Esophagus muscularis mucosa (tissue), 4 donors: ENCODE results near the gene WNT11. TPM values are rescaled to one million over a fixed set of nuclear protein-coding genes. Genes with fewer than 3 reads are reported as not detected.

Experiments used
- DNase-seq: peaks from one replicate; pipeline ENCODE4 v3.0.0-alpha.2; 2017; ENCODE audit errors: extremely low spot score
- H3K27ac ChIP-seq, 4 donors: fragments of 200-600 bp; sonication (generic); replicated peaks in 1 of 4; 1 replicate in 3 of 4; 2 replicates in 1 of 4; pipeline ENCODE4 v1.5.1; 2016 to 2019; ENCODE audit warnings: mild to moderate bottlenecking in 1 of 4
- H3K27me3 ChIP-seq, 4 donors: fragments of 200-600 bp; sonication (generic); one replicate each; pipeline versions ENCODE4 v1.5.1 to v1.6.0; 2016 to 2019
- H3K36me3 ChIP-seq, 4 donors: fragments of 200-600 bp; sonication (generic); one replicate each; pipeline ENCODE4 v1.5.1; 2016 to 2019
- H3K4me1 ChIP-seq, 4 donors: fragments of 200-600 bp; sonication (generic); one replicate each; pipeline ENCODE4 v1.5.1; 2016 to 2019
- H3K4me3 ChIP-seq, 4 donors: fragments of 200-600 bp; sonication (generic); 1 replicate in 2 of 4; 2 replicates in 2 of 4; pipeline ENCODE4 v1.5.1; 2016 to 2019; ENCODE audit warnings: mild to moderate bottlenecking in 4 of 4, moderate library complexity in 1 of 4
- H3K9me3 ChIP-seq, 4 donors: fragments of 200-600 bp; sonication (generic); 1 replicate in 3 of 4; 2 replicates in 1 of 4; pipeline ENCODE4 v1.5.1; 2016 to 2019
- EP300 ChIP-seq: sonication (generic); formaldehyde crosslinking; IDR thresholded peaks from one replicate; pipeline ENCODE4 v1.6.1; 2017; ENCODE audit warnings: antibody characterized with exemption
- POLR2A ChIP-seq: fragments of 450-650 bp; IDR thresholded peaks from one replicate; pipeline ENCODE4 v1.6.1; 2017; ENCODE audit warnings: antibody characterized with exemption, moderate library complexity, mild to moderate bottlenecking, low read depth
- POLR2AphosphoS5 ChIP-seq, 2 donors: sonication (generic); formaldehyde crosslinking; IDR thresholded peaks; one replicate each; pipeline ENCODE4 v1.6.1; 2017; ENCODE audit warnings: antibody characterized with exemption in 2 of 2
- WGBS: methylation state at CpG from one replicate; pipeline ENCODE4 v1.1.5; 2018; 5-methylcytosine and 5-hydroxymethylcytosine counted together
- intact Hi-C: fragments of 100-400 bp; cut with DNase I; formaldehyde crosslinking; loops from one replicate; pipeline ENCODE4 v1.15.1; 2023
- total RNA-seq, 4 donors: library from RNA; depleted of rRNA; stranded (reverse); fragments of >200 nt; gene quantifications; one replicate each; pipeline versions ENCODE4 v1.1.0 to v1.2.1, GENCODE V29; 2016
- TF ChIP-seq, protein P1 (sequence below), 3 experiments: fragments of 200-600 bp in 2 of 3; fragments of 450-650 bp in 1 of 3; sonication (generic) in 2 of 3; IDR thresholded peaks; one replicate each; pipeline ENCODE4 v1.5.1; 2017 to 2019; ENCODE audit warnings: antibody characterized with exemption in 3 of 3, mild to moderate bottlenecking in 2 of 3, moderate library complexity in 1 of 3

WNT11 gene
- total RNA-seq, 4 donors from 2014 or later = 3.7 to 11.0 (median 7.7) TPM

DNA sequence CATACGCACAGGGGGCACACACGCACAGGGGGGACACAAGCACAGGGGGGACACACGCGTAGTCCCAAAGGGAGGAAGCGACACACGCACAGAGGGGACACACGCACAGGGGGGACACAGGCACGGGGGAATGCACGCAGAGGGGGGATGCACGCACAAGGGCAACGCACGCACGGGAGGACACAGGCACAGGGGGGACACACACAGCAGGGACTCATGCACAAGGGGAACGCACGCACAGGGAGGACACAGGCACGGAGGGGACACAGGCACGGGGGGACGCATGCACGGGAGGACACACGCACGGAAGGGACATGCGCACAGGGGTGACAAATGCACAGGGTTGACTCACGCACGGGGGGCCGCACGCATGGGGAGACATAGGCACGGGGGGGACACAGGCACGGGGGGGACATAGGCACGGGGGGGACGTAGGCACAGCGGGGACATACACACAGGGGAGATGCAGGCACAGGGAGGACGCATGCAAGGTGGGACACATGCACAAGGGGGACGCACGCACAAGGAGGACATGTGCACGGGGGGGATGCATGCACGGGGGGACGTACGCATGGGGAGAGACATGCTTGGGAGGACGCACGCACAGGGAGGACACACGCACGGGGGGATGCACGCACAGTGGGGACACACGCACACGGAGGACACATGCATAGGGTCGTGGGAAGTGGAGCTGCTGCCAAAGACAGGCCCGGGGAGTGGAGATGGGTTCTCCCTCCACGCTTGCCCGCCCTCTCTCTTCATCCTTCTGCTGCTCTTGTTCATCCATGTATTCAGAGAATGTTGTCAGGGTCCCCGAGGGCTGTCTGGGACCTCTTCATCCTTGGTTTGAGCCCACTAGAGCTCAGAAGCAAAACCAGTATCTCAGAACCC, 41.2 kb downstream of the WNT11 start:
- intact Hi-C loops = no loop called here
- no peak for DNase-seq
- no peak for TF ChIP-seq POLR2A
- no peak for TF ChIP-seq EP300
- TF ChIP-seq, protein P1, sequence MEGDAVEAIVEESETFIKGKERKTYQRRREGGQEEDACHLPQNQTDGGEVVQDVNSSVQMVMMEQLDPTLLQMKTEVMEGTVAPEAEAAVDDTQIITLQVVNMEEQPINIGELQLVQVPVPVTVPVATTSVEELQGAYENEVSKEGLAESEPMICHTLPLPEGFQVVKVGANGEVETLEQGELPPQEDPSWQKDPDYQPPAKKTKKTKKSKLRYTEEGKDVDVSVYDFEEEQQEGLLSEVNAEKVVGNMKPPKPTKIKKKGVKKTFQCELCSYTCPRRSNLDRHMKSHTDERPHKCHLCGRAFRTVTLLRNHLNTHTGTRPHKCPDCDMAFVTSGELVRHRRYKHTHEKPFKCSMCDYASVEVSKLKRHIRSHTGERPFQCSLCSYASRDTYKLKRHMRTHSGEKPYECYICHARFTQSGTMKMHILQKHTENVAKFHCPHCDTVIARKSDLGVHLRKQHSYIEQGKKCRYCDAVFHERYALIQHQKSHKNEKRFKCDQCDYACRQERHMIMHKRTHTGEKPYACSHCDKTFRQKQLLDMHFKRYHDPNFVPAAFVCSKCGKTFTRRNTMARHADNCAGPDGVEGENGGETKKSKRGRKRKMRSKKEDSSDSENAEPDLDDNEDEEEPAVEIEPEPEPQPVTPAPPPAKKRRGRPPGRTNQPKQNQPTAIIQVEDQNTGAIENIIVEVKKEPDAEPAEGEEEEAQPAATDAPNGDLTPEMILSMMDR (IDR thresholded peaks at IDR 0.05) = no peak
- TF ChIP-seq POLR2AphosphoS5 (IDR thresholded peaks at IDR 0.05) = no peak
- H3K27me3 ChIP-seq = no peaks in the 10 kb centered on the region
- H3K27ac ChIP-seq = no peak overlapping the region
- peaks cover 13 to 30% (median 24%) of the 10 kb centered on the region in 4 donors for H3K4me1 ChIP-seq
- no peak overlapping the region for H3K4me3 ChIP-seq
- 92% methylated on average over 50 of the region's 50 CpGs for WGBS
- H3K36me3 ChIP-seq = no peaks in the 10 kb centered on the region
- H3K9me3 ChIP-seq = no peaks in the 10 kb centered on the region

GRCh38 chr11:76164081-76164480, 42.2 kb downstream of the WNT11 start:
- Histone ChIP-seq H3K36me3 (no peaks in the 10 kb centered on the region), H3K27ac (no peak overlapping the region), H3K9me3 (no peaks in the 10 kb centered on the region), H3K4me1 (peaks cover 13 to 30% (median 24%) of the 10 kb centered on the region in 4 donors), H3K4me3 (no peak overlapping the region), H3K27me3 (no peaks in the 10 kb centered on the region)
- no peak for TF ChIP-seq POLR2AphosphoS5 (IDR thresholded peaks at IDR 0.05)
- no peak for TF ChIP-seq POLR2A
- TF ChIP-seq, protein P1 (IDR thresholded peaks at IDR 0.05) = no peak
- no peak for TF ChIP-seq EP300
- intact Hi-C loops = no loop called here
- DNase-seq = no peak
- 91% methylated on average over 5 of the region's 13 CpGs for WGBS

GRCh38 chr11:76163289-76163880, 42.9 kb downstream of the WNT11 start:
- TF ChIP-seq POLR2A (no peak), EP300 (no peak), POLR2AphosphoS5 (IDR thresholded peaks at IDR 0.05) (no peak)
- TF ChIP-seq, protein P1 (IDR thresholded peaks at IDR 0.05) = no peak
- no peaks in the 10 kb centered on the region for H3K36me3 ChIP-seq
- no peak for DNase-seq
- H3K4me3 ChIP-seq = no peak overlapping the region
- H3K9me3 ChIP-seq = no peaks in the 10 kb centered on the region
- intact Hi-C loops = no loop called here
- H3K27me3 ChIP-seq = no peaks in the 10 kb centered on the region
- 78% methylated on average over 6 of the region's 11 CpGs for WGBS
- peaks cover 13 to 30% (median 24%) of the 10 kb centered on the region in 4 donors for H3K4me1 ChIP-seq
- H3K27ac ChIP-seq = no peak overlapping the region

- Histone ChIP-seq H3K27me3 (no peaks in the 10 kb centered on the region), H3K36me3 (no peaks in the 10 kb centered on the region), H3K27ac (no peak overlapping the region), H3K4me1 (peaks cover 13 to 28% (median 23%) of the 10 kb centered on the region in 4 donors), H3K4me3 (no peak overlapping the region), H3K9me3 (no peaks in the 10 kb centered on the region)
- 79% methylated on average over 8 of the region's 15 CpGs for WGBS
- DNase-seq = no peak
- intact Hi-C loops = no loop called here
- no peak for TF ChIP-seq EP300
- TF ChIP-seq POLR2AphosphoS5 (IDR thresholded peaks at IDR 0.05) = no peak
- TF ChIP-seq, protein P1 (IDR thresholded peaks at IDR 0.05) = no peak
- no peak for TF ChIP-seq POLR2A
These were observed 43.7 kb downstream of the WNT11 start for GRCh38 chr11:76162336-76163288.
